H9 (cell line): ENCODE data around the gene TENT5C. TPM values are rescaled to one million over a fixed set of nuclear protein-coding genes. Genes with fewer than 3 reads are reported as not detected.

Source experiments
- DNase-seq: peaks from one replicate; pipeline ENCODE4 v3.0.0-alpha.2; 2017
- H2AFZ ChIP-seq: one replicate; pipeline ENCODE4 v1.6.1; 2013; ENCODE audit warnings: mild to moderate bottlenecking, low read length, control low read depth, moderate library complexity
- H2AK5ac ChIP-seq: 2 replicates; pipeline ENCODE4 v1.6.1; 2013; ENCODE audit warnings: low read length, control low read depth, mixed read lengths; ENCODE audit not compliant: insufficient read length
- H2BK120ac ChIP-seq: one replicate; pipeline ENCODE4 v1.6.1; 2013; ENCODE audit warnings: low read depth, mild to moderate bottlenecking, low read length, control low read depth, inconsistent platforms; ENCODE audit not compliant: poor library complexity, severe bottlenecking
- H2BK12ac ChIP-seq: 2 replicates; pipeline ENCODE4 v1.6.1; 2013; ENCODE audit warnings: low read length, control low read depth, mixed read lengths, low read depth; ENCODE audit not compliant: insufficient read length
- H2BK15ac ChIP-seq: 2 replicates; pipeline ENCODE4 v1.6.1; 2013; ENCODE audit warnings: low read depth, low read length, control low read depth
- H2BK20ac ChIP-seq: one replicate; pipeline ENCODE4 v1.6.1; 2013; ENCODE audit warnings: low read depth, mild to moderate bottlenecking, low read length, control low read depth, inconsistent platforms; ENCODE audit not compliant: poor library complexity, severe bottlenecking
- H2BK5ac ChIP-seq: 2 replicates; pipeline ENCODE4 v1.6.1; 2013; ENCODE audit warnings: low read length, control low read depth, mixed read lengths; ENCODE audit not compliant: insufficient read length
- H3K14ac ChIP-seq: 2 replicates; pipeline ENCODE4 v1.6.1; 2013; ENCODE audit warnings: low read length, control low read depth; ENCODE audit not compliant: insufficient read depth
- H3K18ac ChIP-seq: 2 replicates; pipeline ENCODE4 v1.6.1; 2013; ENCODE audit warnings: low read depth, mild to moderate bottlenecking, mixed read lengths, low read length, control low read depth; ENCODE audit not compliant: insufficient read length
- H3K23ac ChIP-seq: 2 replicates; pipeline ENCODE4 v1.6.1; 2013; ENCODE audit warnings: low read length, control low read depth, mixed read lengths, low read depth; ENCODE audit not compliant: insufficient read length
- H3K23me2 ChIP-seq: 2 replicates; pipeline ENCODE4 v1.6.1; 2013; ENCODE audit warnings: low read depth, mild to moderate bottlenecking, mixed read lengths, low read length, control low read depth; ENCODE audit not compliant: insufficient read length, poor library complexity, severe bottlenecking
- H3K27ac ChIP-seq: 2 replicates; pipeline ENCODE4 v1.5.1; 2013; ENCODE audit warnings: low read length, control low read depth, mixed read lengths, low read depth; ENCODE audit not compliant: insufficient read length
- H3K27me3 ChIP-seq: 2 replicates; pipeline ENCODE4 v1.6.1; 2013; ENCODE audit warnings: low read length, control low read depth, inconsistent platforms; ENCODE audit not compliant: insufficient read depth
- H3K4ac ChIP-seq: 2 replicates; pipeline ENCODE4 v1.6.1; 2013; ENCODE audit warnings: low read depth, mild to moderate bottlenecking, control low read depth, inconsistent platforms, low read length, moderate library complexity
- H3K4me1 ChIP-seq: 2 replicates; pipeline ENCODE4 v1.6.1; 2013; ENCODE audit warnings: low read length, control low read depth, inconsistent platforms; ENCODE audit not compliant: insufficient read depth
- H3K4me2 ChIP-seq: 2 replicates; pipeline ENCODE4 v1.6.1; 2013; ENCODE audit warnings: low read length, control low read depth, mixed read lengths; ENCODE audit not compliant: insufficient read length, insufficient read depth
- H3K56ac ChIP-seq: 2 replicates; pipeline ENCODE4 v1.6.1; 2013; ENCODE audit warnings: low read depth, mild to moderate bottlenecking, mixed read lengths, low read length, control low read depth; ENCODE audit not compliant: insufficient read length
- H3K79me1 ChIP-seq: 2 replicates; pipeline ENCODE4 v1.6.1; 2013; ENCODE audit warnings: low read depth, mild to moderate bottlenecking, moderate library complexity, low read length, control low read depth, inconsistent platforms; ENCODE audit not compliant: insufficient read depth, poor library complexity, severe bottlenecking
- H3K79me2 ChIP-seq: 2 replicates; pipeline ENCODE4 v1.6.1; 2013; ENCODE audit warnings: low read length, control low read depth, inconsistent platforms; ENCODE audit not compliant: insufficient read depth
- H3K9ac ChIP-seq: 2 replicates; pipeline ENCODE4 v1.6.1; 2013; ENCODE audit warnings: low read length, control low read depth, mixed read lengths; ENCODE audit not compliant: insufficient read length; ENCODE audit errors: extremely low read depth
- H3K9me3 ChIP-seq: one replicate; pipeline ENCODE4 v1.6.1; 2013; ENCODE audit warnings: low read depth, low read length, inconsistent platforms; ENCODE audit not compliant: control insufficient read depth
- H3T11ph ChIP-seq: one replicate; pipeline ENCODE4 v1.6.1; 2013; ENCODE audit warnings: mild to moderate bottlenecking, low read length, control low read depth, inconsistent platforms
- H4K20me1 ChIP-seq: one replicate; pipeline ENCODE4 v1.6.1; 2013; ENCODE audit not compliant: control insufficient read depth, insufficient read length, insufficient read depth
- H4K5ac ChIP-seq: 2 replicates; pipeline ENCODE4 v1.6.1; 2013; ENCODE audit warnings: low read depth, mild to moderate bottlenecking, mixed read lengths, low read length, control low read depth; ENCODE audit not compliant: insufficient read length
- H4K8ac ChIP-seq: replicated peaks from 2 replicates; pipeline ENCODE4 v1.6.1; 2013; ENCODE audit warnings: low read length, control low read depth, mixed read lengths, low read depth; ENCODE audit not compliant: insufficient read length
- H4K91ac ChIP-seq: 2 replicates; pipeline ENCODE4 v1.6.1; 2013; ENCODE audit warnings: low read depth, mild to moderate bottlenecking, moderate library complexity, mixed read lengths, low read length, control low read depth; ENCODE audit not compliant: insufficient read length
- H3K27ac Mint-ChIP-seq, 3 experiments: 2 replicates in 2 of 3; 3 replicates in 1 of 3; pipeline ENCODE4 v1.8.0; 2020 to 2021; ENCODE audit warnings: mixed read lengths in 3 of 3, mild to moderate bottlenecking in 1 of 3, moderate library complexity in 1 of 3
- H3K27me3 Mint-ChIP-seq: 2 replicates; pipeline ENCODE4 v1.8.0; 2021; ENCODE audit warnings: low read depth, mild to moderate bottlenecking, moderate library complexity, mixed read lengths
- H3K36me3 Mint-ChIP-seq, 3 experiments: 2 replicates in 2 of 3; 3 replicates in 1 of 3; pipeline ENCODE4 v1.8.0; 2020 to 2021; ENCODE audit warnings: low read depth in 3 of 3, mixed read lengths in 3 of 3; ENCODE audit not compliant: insufficient read depth in 1 of 3
- H3K4me1 Mint-ChIP-seq, 2 experiments: 2 replicates each; pipeline ENCODE4 v1.8.0; 2020; ENCODE audit warnings: mixed read lengths in 2 of 2
- H3K4me3 Mint-ChIP-seq, 2 experiments: 2 replicates in 1 of 2; 3 replicates in 1 of 2; pipeline ENCODE4 v1.8.0; 2020 to 2021; ENCODE audit warnings: mild to moderate bottlenecking in 2 of 2, mixed read lengths in 2 of 2, moderate library complexity in 1 of 2
- H3K9me3 Mint-ChIP-seq, 2 experiments: 2 replicates in 1 of 2; 3 replicates in 1 of 2; pipeline ENCODE4 v1.8.0; 2020; ENCODE audit warnings: mild to moderate bottlenecking in 2 of 2, mixed read lengths in 2 of 2, moderate library complexity in 1 of 2
- WGBS: extraction: QIAGEN DNeasy Blood & Tissue Kit; methylation state at CpG from one replicate; pipeline ENCODE4 v1.1.7; 2013; ENCODE audit warnings: missing lambda C conversion rate, low lambda C conversion rate, mixed read lengths; ENCODE audit not compliant: insufficient read length; ENCODE audit errors: extremely low coverage; 5-methylcytosine and 5-hydroxymethylcytosine counted together
- total RNA-seq: library from RNA; stranded (reverse); gene quantifications from 2 replicates; pipeline ENCODE4 v1.2.1, GENCODE V29; 2021
- TF ChIP-seq, protein P1 (sequence below): fragments of 200-600 bp; sonication (generic); conservative IDR thresholded peaks from 3 replicates; pipeline ENCODE4 v1.8.0; 2021; ENCODE audit warnings: antibody characterized with exemption, mild to moderate bottlenecking

TENT5C gene
- total RNA-seq, 1 experiment from 2014 or later, result 0.37 TPM

DNA sequence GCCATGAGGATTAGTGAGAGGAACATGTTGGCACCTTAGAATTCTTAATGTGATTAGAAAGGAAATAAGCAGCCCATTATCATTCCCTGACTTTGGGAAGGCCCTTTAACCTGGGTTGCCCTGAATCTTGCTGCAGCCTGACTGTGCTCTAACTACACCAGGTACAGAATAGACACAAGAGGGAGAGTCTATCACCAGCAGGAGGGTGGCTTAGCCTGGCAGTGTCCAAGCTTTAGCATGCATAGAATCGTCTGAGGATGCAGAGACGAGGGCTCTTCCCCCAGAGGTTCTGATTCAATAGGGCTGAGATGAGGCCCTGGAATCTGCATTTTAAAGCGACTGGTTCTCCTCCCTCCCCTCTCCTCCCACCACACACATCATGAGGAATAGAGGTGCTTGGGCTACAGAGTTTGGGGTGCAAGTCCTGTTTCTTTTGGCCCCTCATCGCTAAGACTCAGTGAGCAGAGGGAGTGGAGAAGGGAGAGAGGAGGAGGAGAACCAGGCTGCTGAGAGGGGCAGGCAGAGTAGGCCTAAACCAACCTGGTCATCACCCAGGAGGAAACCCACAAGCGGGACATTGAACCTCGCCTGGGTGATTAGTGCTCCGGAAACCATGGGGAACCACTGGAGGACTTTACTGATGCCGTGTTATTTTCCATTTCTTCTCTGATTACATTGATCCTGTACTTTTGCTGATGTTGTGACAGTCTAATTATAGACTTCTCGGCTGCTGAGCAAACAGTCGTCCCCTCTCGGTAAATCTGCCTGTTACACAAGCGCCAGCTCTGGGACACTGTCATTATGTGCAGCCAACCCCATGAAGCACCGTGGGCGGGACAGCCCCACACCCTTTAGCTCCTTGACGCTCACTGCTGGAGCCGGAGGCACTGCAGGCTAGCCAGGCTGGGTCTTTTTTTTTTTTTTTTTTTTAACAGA is 6.3 kb upstream of the TENT5C start:
- Histone ChIP-seq H2BK15ac (no peak overlapping the region), H3T11ph (no peak overlapping the region), H2AFZ (no peak overlapping the region), H3K23me2 (no peaks in the 10 kb centered on the region), H3K23ac (no peak overlapping the region), H3K27ac (no peak overlapping the region), H3K14ac (no peak overlapping the region), H4K5ac (no peak overlapping the region), H2BK12ac (no peak overlapping the region), H3K9ac (no peak overlapping the region), H3K56ac (no peak overlapping the region), H4K20me1 (no peaks in the 10 kb centered on the region), H3K4ac (no peak overlapping the region), H2BK5ac (no peak overlapping the region), H2BK20ac (no peak overlapping the region), H4K91ac (no peak overlapping the region), H2AK5ac (no peak overlapping the region), H3K9me3 (no peaks in the 10 kb centered on the region), H4K8ac (no peak overlapping the region), H3K27me3 (peaks cover 3% of the 10 kb centered on the region; the same call in 1 of the 2 replicates), H3K79me2 (no peaks in the 10 kb centered on the region), H3K79me1 (no peaks in the 10 kb centered on the region), H3K18ac (no peak overlapping the region), H3K4me1 (no peaks in the 10 kb centered on the region), H3K4me2 (no peak overlapping the region), H2BK120ac (no peak overlapping the region)
- Mint-ChIP-seq H3K4me3 (no peak overlapping the region), H3K9me3 (no peaks in the 10 kb centered on the region), H3K27me3 (peaks cover 25% of the 10 kb centered on the region), H3K27ac (peak overlapping the region in 1 of 3 experiments; percentile 79; a peak in 1 of 7 replicates), H3K36me3 (no peaks in the 10 kb centered on the region), H3K4me1 (peaks cover 6% of the 10 kb centered on the region in 2 experiments)
- DNase-seq, result peak; percentile 10
- TF ChIP-seq, protein P1, sequence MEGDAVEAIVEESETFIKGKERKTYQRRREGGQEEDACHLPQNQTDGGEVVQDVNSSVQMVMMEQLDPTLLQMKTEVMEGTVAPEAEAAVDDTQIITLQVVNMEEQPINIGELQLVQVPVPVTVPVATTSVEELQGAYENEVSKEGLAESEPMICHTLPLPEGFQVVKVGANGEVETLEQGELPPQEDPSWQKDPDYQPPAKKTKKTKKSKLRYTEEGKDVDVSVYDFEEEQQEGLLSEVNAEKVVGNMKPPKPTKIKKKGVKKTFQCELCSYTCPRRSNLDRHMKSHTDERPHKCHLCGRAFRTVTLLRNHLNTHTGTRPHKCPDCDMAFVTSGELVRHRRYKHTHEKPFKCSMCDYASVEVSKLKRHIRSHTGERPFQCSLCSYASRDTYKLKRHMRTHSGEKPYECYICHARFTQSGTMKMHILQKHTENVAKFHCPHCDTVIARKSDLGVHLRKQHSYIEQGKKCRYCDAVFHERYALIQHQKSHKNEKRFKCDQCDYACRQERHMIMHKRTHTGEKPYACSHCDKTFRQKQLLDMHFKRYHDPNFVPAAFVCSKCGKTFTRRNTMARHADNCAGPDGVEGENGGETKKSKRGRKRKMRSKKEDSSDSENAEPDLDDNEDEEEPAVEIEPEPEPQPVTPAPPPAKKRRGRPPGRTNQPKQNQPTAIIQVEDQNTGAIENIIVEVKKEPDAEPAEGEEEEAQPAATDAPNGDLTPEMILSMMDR, result no peak
- no CpG with 5 or more reads among the region's 16 CpGs for WGBS
